HepG2 (cell line): ENCODE results near the gene NCDN. TPM values are rescaled to one million over a fixed set of nuclear protein-coding genes. Genes with fewer than 3 reads are reported as not detected.

ENCODE experiments used
- DPF2 ChIP-seq: sonication (generic); formaldehyde crosslinking; IDR thresholded peaks from 2 replicates; pipeline ENCODE4 v1.4.0; 2020; ENCODE audit warnings: mild to moderate bottlenecking, low read depth, missing genetic modification reagents, borderline replicate concordance
- ETV6 ChIP-seq: sonication (generic); formaldehyde crosslinking; conservative IDR thresholded peaks from 2 replicates; pipeline ENCODE4 v1.4.0; 2020; ENCODE audit warnings: missing genetic modification reagents
- FOXA1 ChIP-seq, 2 experiments: fragments of 450-650 bp in 1 of 2; sonication (generic) in 1 of 2; formaldehyde crosslinking in 1 of 2; IDR thresholded peaks; 2 replicates each; pipeline versions ENCODE4 v1.4.0 to v1.6.1; 2016 to 2020; ENCODE audit warnings: missing genetic modification reagents in 1 of 2
- HES4 ChIP-seq: sonication (generic); formaldehyde crosslinking; IDR thresholded peaks from 2 replicates; pipeline ENCODE4 v1.9.0; 2021; ENCODE audit warnings: mild to moderate bottlenecking, missing genetic modification reagents, borderline replicate concordance
- IKZF5 ChIP-seq: IDR thresholded peaks from 2 replicates; pipeline ENCODE4 v1.6.1; 2018; ENCODE audit warnings: missing genetic modification reagents, mild to moderate bottlenecking, missing compliant biosample characterization
- JUN ChIP-seq: sonication (generic); formaldehyde crosslinking; IDR thresholded peaks from 2 replicates; pipeline ENCODE4 v1.4.0; 2020; ENCODE audit warnings: mild to moderate bottlenecking, missing genetic modification reagents
- KLF12 ChIP-seq: sonication (generic); formaldehyde crosslinking; IDR thresholded peaks from 2 replicates; pipeline ENCODE4 v1.4.0; 2020; ENCODE audit warnings: missing genetic modification reagents, borderline replicate concordance
- MEIS1 ChIP-seq: sonication (generic); formaldehyde crosslinking; IDR thresholded peaks from 2 replicates; pipeline ENCODE4 v1.9.0; 2021; ENCODE audit warnings: mild to moderate bottlenecking, missing genetic modification reagents, moderate library complexity, borderline replicate concordance
- PAX8 ChIP-seq: sonication (generic); formaldehyde crosslinking; IDR thresholded peaks from 2 replicates; pipeline ENCODE4 v1.8.0; 2022; ENCODE audit warnings: mild to moderate bottlenecking, missing genetic modification reagents, borderline replicate concordance
- PHF8 ChIP-seq: sonication (generic); formaldehyde crosslinking; IDR thresholded peaks from 2 replicates; pipeline ENCODE4 v1.5.0; 2020; ENCODE audit warnings: missing genetic modification reagents
- RFX3 ChIP-seq: IDR thresholded peaks from 2 replicates; pipeline ENCODE4 v1.6.1; 2016; ENCODE audit warnings: missing biosample characterization, missing genetic modification reagents
- SOX13 ChIP-seq, 3 experiments: fragments of 450-650 bp in 1 of 3; sonication (generic) in 1 of 3; formaldehyde crosslinking in 1 of 3; IDR thresholded peaks in 2 of 3; conservative IDR thresholded peaks in 1 of 3; 2 replicates each; pipeline versions ENCODE4 v1.5.0 to v1.6.1; 2016 to 2020; ENCODE audit warnings: antibody characterized with exemption in 1 of 3, mild to moderate bottlenecking in 1 of 3, missing compliant biosample characterization in 1 of 3, missing genetic modification reagents in 1 of 3, moderate library complexity in 1 of 3
- SP5 ChIP-seq: IDR thresholded peaks from 2 replicates; pipeline ENCODE4 v1.6.1; 2016; ENCODE audit warnings: low read depth, borderline replicate concordance
- ZBTB34 ChIP-seq: sonication (generic); formaldehyde crosslinking; IDR thresholded peaks from 2 replicates; pipeline ENCODE4 v1.8.0; 2022; ENCODE audit warnings: mild to moderate bottlenecking, missing genetic modification reagents
- ZFP36 ChIP-seq: fragments of 150-350 bp; IDR thresholded peaks from 2 replicates; pipeline ENCODE4 v1.6.1; 2018; ENCODE audit warnings: borderline replicate concordance, low read length, low read depth; ENCODE audit not compliant: partially characterized antibody
- ZNF543 ChIP-seq: sonication (generic); formaldehyde crosslinking; IDR thresholded peaks from 2 replicates; pipeline ENCODE4 v1.4.0; 2020; ENCODE audit warnings: mild to moderate bottlenecking, missing genetic modification reagents
- ZNF549 ChIP-seq: sonication (generic); formaldehyde crosslinking; IDR thresholded peaks from 2 replicates; pipeline ENCODE4 v1.5.0; 2020; ENCODE audit warnings: missing genetic modification reagents
- ZNF589 ChIP-seq: sonication (generic); formaldehyde crosslinking; conservative IDR thresholded peaks from 2 replicates; pipeline ENCODE4 v1.8.0; 2022; ENCODE audit warnings: mild to moderate bottlenecking, moderate library complexity, missing genetic modification reagents
- ZNF614 ChIP-seq: IDR thresholded peaks from 2 replicates; pipeline ENCODE4 v1.6.1; 2018; ENCODE audit warnings: missing biosample characterization, missing genetic modification reagents, inconsistent platforms, borderline replicate concordance
- ZNF616 ChIP-seq: sonication (generic); formaldehyde crosslinking; IDR thresholded peaks from 2 replicates; pipeline ENCODE4 v1.5.0; 2020; ENCODE audit warnings: low read depth, mild to moderate bottlenecking, missing genetic modification reagents
- ZNF703 ChIP-seq: sonication (generic); formaldehyde crosslinking; IDR thresholded peaks from 2 replicates; pipeline ENCODE4 v1.5.1; 2020; ENCODE audit warnings: missing genetic modification reagents, mild to moderate bottlenecking, moderate library complexity, borderline replicate concordance
- ZNF792 ChIP-seq: IDR thresholded peaks from 2 replicates; pipeline ENCODE4 v1.6.1; 2016
- polyA plus RNA-seq, 8 experiments: library from polyadenylated mRNA; depleted of rRNA in 3 of 8; stranded (reverse) in 7 of 8; unstranded in 1 of 8; fragments of >200 nt; fragmentation: Illumina TruSeq in 4 of 8; extraction: Trizol in 4 of 8; gene quantifications; 2 replicates each; pipeline versions ENCODE4 v1.2.1 to v1.2.3, GENCODE V29; 2011 to 2016; ENCODE audit warnings: low read depth in 4 of 8, missing spikeins in 1 of 8, mixed read lengths in 1 of 8; ENCODE audit not compliant: insufficient read depth in 1 of 8
- total RNA-seq, 5 experiments: library from RNA; depleted of rRNA; stranded (reverse); fragments of >200 nt; fragmentation: Illumina TruSeq; extraction: Trizol; gene quantifications; 2 replicates each; pipeline ENCODE4 v1.2.3, GENCODE V29; 2016; ENCODE audit warnings: low read depth in 1 of 5
- TF ChIP-seq, protein P1 (sequence below): sonication (generic); formaldehyde crosslinking; conservative IDR thresholded peaks from 2 replicates; pipeline ENCODE4 v1.4.0; 2020; ENCODE audit warnings: missing genetic modification reagents
- TF ChIP-seq, protein P2 (sequence below): fragments of 450-650 bp; IDR thresholded peaks from 2 replicates; pipeline ENCODE4 v1.6.1; 2016

Gene NCDN
- total and polyA plus RNA-seq, 2 of the 13 experiments (the other 11 are each of a cell fraction or from before 2014, with no cell fraction given), result 6.6 to 9.3 TPM

DNA sequence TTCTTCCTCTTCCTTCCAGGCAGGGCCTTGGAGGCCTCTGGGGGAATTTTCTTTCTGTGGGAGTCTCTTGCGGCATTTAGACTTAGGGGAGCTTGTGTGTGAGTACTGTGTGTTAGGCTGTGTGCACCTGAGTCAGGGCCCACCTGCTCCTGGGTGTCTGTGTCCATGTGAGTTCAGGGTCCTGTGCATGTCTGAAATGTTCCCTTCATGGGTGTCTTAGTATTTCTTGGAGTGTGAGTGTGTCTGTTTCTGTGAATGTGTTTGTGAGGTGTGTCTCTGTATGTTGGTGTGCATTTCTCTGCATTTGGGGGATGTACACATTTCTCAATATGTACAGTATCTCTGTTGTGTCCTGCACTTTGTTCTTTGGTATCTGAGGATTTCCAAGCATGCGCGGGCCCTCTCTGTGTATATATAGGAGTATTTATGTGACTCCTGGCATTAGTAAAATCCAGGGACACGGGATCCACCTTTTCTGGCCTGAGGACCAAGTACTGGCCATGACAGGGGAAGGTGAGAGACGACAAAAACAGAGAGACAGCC is 17.9 kb downstream of the NCDN start (continued):
- TF ChIP-seq, protein P1, sequence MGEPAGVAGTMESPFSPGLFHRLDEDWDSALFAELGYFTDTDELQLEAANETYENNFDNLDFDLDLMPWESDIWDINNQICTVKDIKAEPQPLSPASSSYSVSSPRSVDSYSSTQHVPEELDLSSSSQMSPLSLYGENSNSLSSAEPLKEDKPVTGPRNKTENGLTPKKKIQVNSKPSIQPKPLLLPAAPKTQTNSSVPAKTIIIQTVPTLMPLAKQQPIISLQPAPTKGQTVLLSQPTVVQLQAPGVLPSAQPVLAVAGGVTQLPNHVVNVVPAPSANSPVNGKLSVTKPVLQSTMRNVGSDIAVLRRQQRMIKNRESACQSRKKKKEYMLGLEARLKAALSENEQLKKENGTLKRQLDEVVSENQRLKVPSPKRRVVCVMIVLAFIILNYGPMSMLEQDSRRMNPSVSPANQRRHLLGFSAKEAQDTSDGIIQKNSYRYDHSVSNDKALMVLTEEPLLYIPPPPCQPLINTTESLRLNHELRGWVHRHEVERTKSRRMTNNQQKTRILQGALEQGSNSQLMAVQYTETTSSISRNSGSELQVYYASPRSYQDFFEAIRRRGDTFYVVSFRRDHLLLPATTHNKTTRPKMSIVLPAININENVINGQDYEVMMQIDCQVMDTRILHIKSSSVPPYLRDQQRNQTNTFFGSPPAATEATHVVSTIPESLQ (CRISPR knock-in tag), result no peak
- TF ChIP-seq ZNF616, result no peak
- TF ChIP-seq KLF12, result no peak
- no peak for TF ChIP-seq ZFP36
- no peak for TF ChIP-seq PAX8 (CRISPR knock-in tag)
- TF ChIP-seq ZNF792 (CRISPR knock-in tag), result no peak
- TF ChIP-seq ZNF703, result no peak
- TF ChIP-seq IKZF5 (CRISPR knock-in tag), result no peak
- no peak for TF ChIP-seq HES4
- no peak for TF ChIP-seq FOXA1 (IDR thresholded peaks at IDR 0.05)
- peak; percentile 49; the same call in 1 of the 2 replicates for TF ChIP-seq FOXA1 (CRISPR knock-in tag; IDR thresholded peaks at IDR 0.05)
- no peak for TF ChIP-seq ETV6 (CRISPR knock-in tag)
- no peak for TF ChIP-seq ZNF589
- TF ChIP-seq, protein P2, sequence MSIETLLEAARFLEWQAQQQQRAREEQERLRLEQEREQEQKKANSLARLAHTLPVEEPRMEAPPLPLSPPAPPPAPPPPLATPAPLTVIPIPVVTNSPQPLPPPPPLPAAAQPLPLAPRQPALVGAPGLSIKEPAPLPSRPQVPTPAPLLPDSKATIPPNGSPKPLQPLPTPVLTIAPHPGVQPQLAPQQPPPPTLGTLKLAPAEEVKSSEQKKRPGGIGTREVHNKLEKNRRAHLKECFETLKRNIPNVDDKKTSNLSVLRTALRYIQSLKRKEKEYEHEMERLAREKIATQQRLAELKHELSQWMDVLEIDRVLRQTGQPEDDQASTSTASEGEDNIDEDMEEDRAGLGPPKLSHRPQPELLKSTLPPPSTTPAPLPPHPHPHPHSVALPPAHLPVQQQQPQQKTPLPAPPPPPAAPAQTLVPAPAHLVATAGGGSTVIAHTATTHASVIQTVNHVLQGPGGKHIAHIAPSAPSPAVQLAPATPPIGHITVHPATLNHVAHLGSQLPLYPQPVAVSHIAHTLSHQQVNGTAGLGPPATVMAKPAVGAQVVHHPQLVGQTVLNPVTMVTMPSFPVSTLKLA, result peak; percentile 28; the same call in 1 of the 2 replicates
- no peak for TF ChIP-seq RFX3
- TF ChIP-seq ZNF543 (CRISPR knock-in tag), result no peak
- TF ChIP-seq JUN (CRISPR knock-in tag), result 0 out of 2 replicates have a peak, but pooled peaks have one; percentile 5
- no peak for TF ChIP-seq MEIS1 (CRISPR knock-in tag)
- TF ChIP-seq ZNF614, result no peak
- peak; percentile 1 for TF ChIP-seq PHF8 (CRISPR knock-in tag)
- no peak for TF ChIP-seq SOX13 (IDR thresholded peaks at IDR 0.05)
- 0 out of 4 replicates have a peak, but pooled peaks of 1 of the 2 experiments have one; percentile 36 for TF ChIP-seq SOX13 (CRISPR knock-in tag; conservative IDR thresholded peaks at IDR 0.05 in 1 of 2, IDR thresholded peaks at IDR 0.05 in 1 of 2)
- 0 out of 2 replicates have a peak, but pooled peaks have one; percentile 22 for TF ChIP-seq DPF2 (CRISPR knock-in tag)
- TF ChIP-seq SP5, result no peak
- TF ChIP-seq ZNF549, result no peak
- no peak for TF ChIP-seq ZBTB34 (CRISPR knock-in tag)
